Spleen (tissue), 11 donors: ENCODE data around the gene IFI16. TPM values are rescaled to one million over a fixed set of nuclear protein-coding genes. Genes with fewer than 3 reads are reported as not detected.
"Not testable (repeated sequence)": the region's sequence is repeated elsewhere in the genome, so short reads cannot be mapped to it uniquely, and the experiment has no call there.

Experiments used
- DNase-seq: peaks from one replicate; pipeline ENCODE4 v3.0.0-alpha.2; 2020
- H3K27ac ChIP-seq, 8 donors: fragments of 200-600 bp; sonication (generic) in 7 of 8; 1 replicate in 4 of 8; 2 replicates in 4 of 8; pipeline versions ENCODE4 v1.5.0 to v1.8.0; 2016 to 2021; ENCODE audit warnings: inconsistent platforms in 4 of 8, mild to moderate bottlenecking in 4 of 8, moderate library complexity in 1 of 8
- H3K27me3 ChIP-seq, 7 donors: fragments of 200-600 bp; sonication (generic) in 6 of 7; replicated peaks in 1 of 7; 1 replicate in 4 of 7; 2 replicates in 3 of 7; pipeline versions ENCODE4 v1.5.0 to v1.8.0; 2016 to 2021; ENCODE audit warnings: inconsistent platforms in 3 of 7, mild to moderate bottlenecking in 1 of 7
- H3K36me3 ChIP-seq, 6 donors: fragments of 200-600 bp; sonication (generic) in 5 of 6; 1 replicate in 4 of 6; 2 replicates in 2 of 6; pipeline versions ENCODE4 v1.5.0 to v1.8.0; 2016 to 2021; ENCODE audit warnings: inconsistent platforms in 2 of 6
- H3K4me1 ChIP-seq, 6 donors: fragments of 200-600 bp; sonication (generic) in 5 of 6; 1 replicate in 3 of 6; 2 replicates in 3 of 6; pipeline versions ENCODE4 v1.5.0 to v1.8.0; 2016 to 2021; ENCODE audit warnings: inconsistent platforms in 3 of 6
- H3K4me3 ChIP-seq, 8 donors: fragments of 200-600 bp; sonication (generic) in 7 of 8; 1 replicate in 4 of 8; 2 replicates in 4 of 8; pipeline versions ENCODE4 v1.5.0 to v1.8.0; 2016 to 2021; ENCODE audit warnings: inconsistent platforms in 4 of 8, mild to moderate bottlenecking in 4 of 8, moderate library complexity in 2 of 8
- H3K9me3 ChIP-seq, 8 donors: fragments of 200-600 bp; sonication (generic) in 7 of 8; 1 replicate in 4 of 8; 2 replicates in 4 of 8; pipeline versions ENCODE4 v1.5.0 to v1.8.0; 2016 to 2021; ENCODE audit warnings: inconsistent platforms in 4 of 8
- POLR2A ChIP-seq, 3 donors: fragments of 450-650 bp; IDR thresholded peaks; one replicate each; pipeline ENCODE4 v1.5.1; 2017; ENCODE audit warnings: antibody characterized with exemption in 3 of 3, mild to moderate bottlenecking in 1 of 3
- POLR2AphosphoS5 ChIP-seq, 3 donors: sonication (generic); formaldehyde crosslinking; IDR thresholded peaks; one replicate each; pipeline ENCODE4 v1.5.1; 2017; ENCODE audit warnings: antibody characterized with exemption in 3 of 3
- WGBS, 5 donors: extraction: QIAGEN DNeasy Blood & Tissue Kit in 3 of 5; methylation state at CpG; one replicate each; pipeline versions ENCODE4 v1.1.5 to v1.1.7; 2013 to 2018; 5-methylcytosine and 5-hydroxymethylcytosine counted together
- intact Hi-C: fragments of 100-400 bp; cut with DNase I; formaldehyde crosslinking; loops from one replicate; pipeline ENCODE4 v1.15.0; 2023; ENCODE audit warnings: low total_unique reads
- polyA plus RNA-seq, 3 donors: library from polyadenylated mRNA; stranded (reverse); fragments of 200-250 nt; gene quantifications; one replicate each; pipeline ENCODE4 v1.2.1, GENCODE V29; 2013
- total RNA-seq, 7 donors: library from RNA; depleted of rRNA in 3 of 7; stranded (reverse); fragments of >200 nt in 3 of 7; fragmentation: NEBNext Ultra II Directional in 4 of 7; extraction: Animal tissue kit (Norgen Biotek cat#: 25700) in 4 of 7; gene quantifications; one replicate each; pipeline versions ENCODE4 v1.1.0 to v1.2.1, GENCODE V29; 2016 to 2021
- TF ChIP-seq, protein P1 (sequence below), 11 experiments: fragments of 200-600 bp in 7 of 11; fragments of 450-650 bp in 4 of 11; sonication (generic) in 4 of 11; IDR thresholded peaks in 8 of 11; conservative IDR thresholded peaks in 3 of 11; 1 replicate in 7 of 11; 2 replicates in 4 of 11; pipeline versions ENCODE4 v1.4.0 to v1.8.0; 2016 to 2021; ENCODE audit warnings: antibody characterized with exemption in 11 of 11, inconsistent platforms in 4 of 11, mild to moderate bottlenecking in 1 of 11
- donor health status: healthy with polysubstance abuse.
- donor health status: DM: no; HTN: no; CAD: no; lungs with moderate emphysema.
- donor health status: DM: no; HTN: no; CAD: no.
- donor health status: Bipolar disorder and iron deficiency.
- donor health status: healthy.
- donor health status: DM: no; HTN: no; CAD: no.
- donor health status: DM: yes; HTN: yes; CAD: no.

Gene IFI16
- total and polyA plus RNA-seq, 10 donors, result 155 to 205 (median 176) TPM

DNA sequence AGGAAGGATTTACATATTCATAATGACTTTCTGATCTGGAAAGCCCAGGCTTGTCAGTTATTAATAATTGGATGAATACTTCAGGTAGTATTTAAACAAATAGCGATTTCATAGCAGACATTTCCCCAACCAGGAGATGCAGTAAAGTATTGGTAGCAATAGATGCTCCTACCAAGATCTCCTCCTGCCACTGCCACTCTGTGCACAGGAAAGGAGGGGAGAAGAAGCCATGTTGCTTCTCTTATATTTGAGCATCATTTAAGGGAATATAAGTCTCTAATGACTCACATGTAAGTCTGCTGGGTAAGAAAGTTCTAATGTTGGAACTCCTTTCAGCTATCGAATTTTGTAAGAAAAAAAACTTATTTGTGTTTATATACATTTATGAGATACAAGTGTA is 420 bp upstream of the IFI16 start:
- no peaks in the 10 kb centered on the region for H3K9me3 ChIP-seq
- peaks cover 27 to 81% (median 59%) of the 10 kb centered on the region in 6 donors for H3K4me1 ChIP-seq
- peak overlapping the region; percentile 4 to 83 (median 64) for H3K4me3 ChIP-seq
- intact Hi-C loops, result no loop called here
- H3K27ac ChIP-seq, result peak overlapping the region; percentile 90 to 96 (median 94)
- H3K27me3 ChIP-seq, result no peaks in the 10 kb centered on the region
- WGBS, 5 donors, result 36 to 60% (median 40%) methylated on average over 2 of the region's 2 CpGs
- no peak for DNase-seq
- TF ChIP-seq POLR2AphosphoS5 (IDR thresholded peaks at IDR 0.05), result no peak
- peaks cover 0 to 10% (median 0%) of the 10 kb centered on the region in 6 donors for H3K36me3 ChIP-seq

DNA sequence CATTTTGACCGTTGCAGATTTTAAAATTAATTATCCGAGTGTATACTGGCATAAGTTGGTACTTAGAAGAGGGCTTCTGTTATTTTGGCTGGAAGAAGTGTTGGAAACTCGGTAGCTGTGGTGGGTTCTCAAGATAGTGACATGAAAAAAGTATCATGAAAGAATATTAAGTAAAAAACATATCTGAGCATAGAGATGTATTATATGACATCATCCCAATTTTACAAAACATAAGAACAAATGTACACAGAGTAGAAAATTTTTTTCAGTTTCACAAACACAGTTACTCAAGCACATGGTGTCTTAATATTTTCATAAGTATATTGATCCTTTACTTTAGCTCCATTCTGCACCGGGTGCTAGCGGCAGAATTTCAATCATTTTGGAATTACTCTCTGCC is 684 bp downstream of the IFI16 start:
- no peaks in the 10 kb centered on the region for H3K27me3 ChIP-seq
- peak overlapping the region; percentile 54 to 83 (median 66) for H3K4me3 ChIP-seq
- TF ChIP-seq, protein P1, sequence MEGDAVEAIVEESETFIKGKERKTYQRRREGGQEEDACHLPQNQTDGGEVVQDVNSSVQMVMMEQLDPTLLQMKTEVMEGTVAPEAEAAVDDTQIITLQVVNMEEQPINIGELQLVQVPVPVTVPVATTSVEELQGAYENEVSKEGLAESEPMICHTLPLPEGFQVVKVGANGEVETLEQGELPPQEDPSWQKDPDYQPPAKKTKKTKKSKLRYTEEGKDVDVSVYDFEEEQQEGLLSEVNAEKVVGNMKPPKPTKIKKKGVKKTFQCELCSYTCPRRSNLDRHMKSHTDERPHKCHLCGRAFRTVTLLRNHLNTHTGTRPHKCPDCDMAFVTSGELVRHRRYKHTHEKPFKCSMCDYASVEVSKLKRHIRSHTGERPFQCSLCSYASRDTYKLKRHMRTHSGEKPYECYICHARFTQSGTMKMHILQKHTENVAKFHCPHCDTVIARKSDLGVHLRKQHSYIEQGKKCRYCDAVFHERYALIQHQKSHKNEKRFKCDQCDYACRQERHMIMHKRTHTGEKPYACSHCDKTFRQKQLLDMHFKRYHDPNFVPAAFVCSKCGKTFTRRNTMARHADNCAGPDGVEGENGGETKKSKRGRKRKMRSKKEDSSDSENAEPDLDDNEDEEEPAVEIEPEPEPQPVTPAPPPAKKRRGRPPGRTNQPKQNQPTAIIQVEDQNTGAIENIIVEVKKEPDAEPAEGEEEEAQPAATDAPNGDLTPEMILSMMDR (IDR thresholded peaks at IDR 0.05 in 8 of 11, conservative IDR thresholded peaks at IDR 0.05 in 3 of 11), result no peak
- TF ChIP-seq POLR2AphosphoS5 (IDR thresholded peaks at IDR 0.05), result no peak
- TF ChIP-seq POLR2A (IDR thresholded peaks at IDR 0.05), result no peak
- H3K27ac ChIP-seq, result peak overlapping the region; percentile 90 to 96 (median 94)
- H3K4me1 ChIP-seq, result peaks cover 38 to 84% (median 69%) of the 10 kb centered on the region in 6 donors
- intact Hi-C loops, result loop anchor here (10.0 kb wide), 1 partner anchor 54 kb away; no protein-coding TSS in a partner anchor
- 0 to 1% (median 1%) methylated on average over 5 of the region's 5 CpGs for WGBS, 5 donors
- DNase-seq, result no peak
- H3K9me3 ChIP-seq, result no peaks in the 10 kb centered on the region
- H3K36me3 ChIP-seq, result peaks cover 0 to 21% (median 2%) of the 10 kb centered on the region in 6 donors

DNA sequence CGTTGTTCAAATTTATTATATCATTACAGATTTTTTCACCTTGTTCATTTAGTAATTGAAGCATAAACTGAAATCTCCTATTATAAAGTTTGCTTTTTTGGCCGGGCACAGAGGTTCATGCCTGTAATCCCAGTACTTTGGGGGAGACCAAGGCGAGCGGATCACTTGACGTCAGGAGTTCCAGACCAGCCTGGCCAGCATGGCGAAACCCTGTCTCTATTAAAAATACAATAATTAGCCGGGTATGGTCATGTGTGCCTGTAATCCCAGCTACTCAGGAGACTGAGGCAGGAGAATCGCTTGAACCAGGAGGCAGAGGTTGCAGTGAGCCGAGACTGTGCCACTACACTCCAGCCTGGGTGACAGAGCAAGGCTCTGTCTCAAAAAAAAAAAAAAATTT is 1.3 kb downstream of the IFI16 start:
- H3K27me3 ChIP-seq, DNase-seq, H3K9me3 ChIP-seq: not testable (repeated sequence)
- Histone ChIP-seq H3K36me3 (peaks cover 0 to 26% (median 7%) of the 10 kb centered on the region in 6 donors), H3K27ac (peak overlapping the region; percentile 90 to 96 (median 94)), H3K4me1 (peaks cover 41 to 84% (median 69%) of the 10 kb centered on the region in 6 donors), H3K4me3 (peak overlapping the region; percentile 54 to 83 (median 66))
- TF ChIP-seq POLR2AphosphoS5 (IDR thresholded peaks at IDR 0.05), result peak in 2 of 3 donors; percentile 17 to 34
- WGBS, 5 donors, result 0 to 5% (median 1%) methylated on average over 9 of the region's 9 CpGs
- intact Hi-C loops, result loop anchor here (10.0 kb wide), 1 partner anchor 54 kb away; no protein-coding TSS in a partner anchor

DNA sequence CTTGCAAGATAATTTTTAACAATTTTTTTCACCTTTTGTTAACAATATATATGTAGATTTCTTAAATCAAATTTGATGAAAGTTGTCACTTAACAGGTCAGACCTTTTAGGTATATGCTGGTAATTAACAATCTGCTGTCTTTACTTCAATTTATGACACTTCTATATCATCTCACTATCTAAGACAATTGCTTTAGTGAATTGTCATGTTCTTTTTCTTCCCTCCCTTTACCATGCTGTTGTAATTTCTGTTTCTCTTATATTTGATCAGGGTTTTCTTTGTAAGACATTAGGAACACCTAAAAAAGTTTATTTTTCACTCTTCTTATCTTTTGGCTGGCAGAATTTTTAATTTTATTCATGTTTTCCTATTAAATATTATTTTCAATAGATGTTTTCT is 2.0 kb downstream of the IFI16 start:
- no peak for DNase-seq

DNA sequence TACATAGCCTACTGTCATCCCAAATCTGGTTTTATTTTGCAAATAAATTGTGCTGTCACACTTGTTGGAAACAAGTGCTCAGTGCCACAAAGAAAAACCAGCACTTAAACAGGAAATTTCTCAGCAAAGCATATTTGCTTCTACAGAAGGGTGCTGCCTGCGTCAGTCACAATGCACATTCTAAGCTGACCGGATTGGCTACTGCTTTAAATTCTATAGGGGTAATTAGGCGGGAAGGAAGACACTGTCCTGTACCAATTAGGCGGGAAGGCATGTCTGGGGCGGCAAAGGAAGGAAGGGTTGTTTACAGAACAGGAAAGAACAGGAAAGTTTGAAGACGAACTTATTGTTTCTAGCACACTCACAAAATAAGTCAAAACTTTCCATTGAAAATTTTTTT is 2.8 kb downstream of the IFI16 start:
- TF ChIP-seq, protein P1 (IDR thresholded peaks at IDR 0.05 in 8 of 11, conservative IDR thresholded peaks at IDR 0.05 in 3 of 11), result no peak
- peak; percentile 29 to 43 (median 33) for TF ChIP-seq POLR2A (IDR thresholded peaks at IDR 0.05)
- TF ChIP-seq POLR2AphosphoS5 (IDR thresholded peaks at IDR 0.05), result peak in 1 of 3 donors; percentile 87
- WGBS, 5 donors, result 0 to 6% (median 1%) methylated on average over 6 of the region's 6 CpGs
- H3K4me3 ChIP-seq, result peak overlapping the region; percentile 54 to 83 (median 66)
- peak overlapping the region; percentile 90 to 96 (median 94) for H3K27ac ChIP-seq
- peaks cover 7 to 41% (median 21%) of the 10 kb centered on the region in 6 donors for H3K36me3 ChIP-seq
- no peaks in the 10 kb centered on the region for H3K27me3 ChIP-seq
- H3K9me3 ChIP-seq, result no peaks in the 10 kb centered on the region
- peak; percentile 76 for DNase-seq
- peaks cover 51 to 85% (median 71%) of the 10 kb centered on the region in 6 donors for H3K4me1 ChIP-seq
- intact Hi-C loops, result loop anchor here (10.0 kb wide), 1 partner anchor 52 kb away; no protein-coding TSS in a partner anchor

More for the DNA sequence above, 2.0 kb downstream of the IFI16 start:
- Histone ChIP-seq H3K9me3 (no peaks in the 10 kb centered on the region), H3K4me3 (peak overlapping the region; percentile 54 to 83 (median 66)), H3K27ac (peak overlapping the region; percentile 90 to 96 (median 94)), H3K4me1 (peaks cover 44 to 84% (median 70%) of the 10 kb centered on the region in 6 donors), H3K36me3 (peaks cover 2 to 34% (median 14%) of the 10 kb centered on the region in 6 donors), H3K27me3 (no peaks in the 10 kb centered on the region)
- intact Hi-C loops, result loop anchor here (10.0 kb wide), 1 partner anchor 53 kb away; no protein-coding TSS in a partner anchor
- TF ChIP-seq, protein P1 (IDR thresholded peaks at IDR 0.05 in 8 of 11, conservative IDR thresholded peaks at IDR 0.05 in 3 of 11), result no peak
- TF ChIP-seq POLR2AphosphoS5 (IDR thresholded peaks at IDR 0.05) (no peak), POLR2A (IDR thresholded peaks at IDR 0.05) (no peak)
